Transverse colon (tissue), 4 donors: Measurements from ENCODE around the gene STAG1.
"Not testable (repeated sequence)": the region's sequence is repeated elsewhere in the genome, so short reads cannot be mapped to it uniquely, and the experiment has no call there.

Experiments used
- CTCF ChIP-seq, 5 experiments: fragments of 200-600 bp in 3 of 5; fragments of 450-650 bp in 2 of 5; sonication (generic) in 3 of 5; IDR thresholded peaks; 1 replicate in 2 of 5; 2 replicates in 3 of 5; pipeline ENCODE4 v1.5.1; 2016 to 2017; ENCODE audit warnings: antibody characterized with exemption in 5 of 5, inconsistent platforms in 3 of 5, mild to moderate bottlenecking in 2 of 5, moderate library complexity in 1 of 5
- EP300 ChIP-seq: sonication (generic); formaldehyde crosslinking; IDR thresholded peaks from one replicate; pipeline ENCODE4 v1.6.1; 2017; ENCODE audit warnings: antibody characterized with exemption, low read depth
- POLR2A ChIP-seq: fragments of 450-650 bp; IDR thresholded peaks from one replicate; pipeline ENCODE4 v1.6.1; 2016; ENCODE audit warnings: antibody characterized with exemption, mild to moderate bottlenecking, moderate library complexity
- POLR2AphosphoS5 ChIP-seq, 3 donors: sonication (generic); formaldehyde crosslinking; IDR thresholded peaks; one replicate each; pipeline ENCODE4 v1.6.1; 2016; ENCODE audit warnings: antibody characterized with exemption in 3 of 3

GRCh38 chr3:136709775-136710174 lies 42.4 kb downstream of the STAG1 start:
- not testable (repeated sequence) for TF ChIP-seq CTCF (IDR thresholded peaks at IDR 0.05); POLR2A; POLR2AphosphoS5 (IDR thresholded peaks at IDR 0.05); EP300
